A549 treated with AZD9567 at 1 μM for 4 hours (cell line): ENCODE measurements around the gene COL6A3. TPM values are rescaled to one million over a fixed set of nuclear protein-coding genes. Genes with fewer than 3 reads are reported as not detected.

Source experiments
- total RNA-seq: library from RNA; stranded (reverse); fragments of 200-300 nt; extraction: Qiagen RNA extraction; gene quantifications from 5 replicates; pipeline ENCODE4 v1.2.3, GENCODE V29; 2022; ENCODE audit not compliant: insufficient read depth

Gene COL6A3, protein sequence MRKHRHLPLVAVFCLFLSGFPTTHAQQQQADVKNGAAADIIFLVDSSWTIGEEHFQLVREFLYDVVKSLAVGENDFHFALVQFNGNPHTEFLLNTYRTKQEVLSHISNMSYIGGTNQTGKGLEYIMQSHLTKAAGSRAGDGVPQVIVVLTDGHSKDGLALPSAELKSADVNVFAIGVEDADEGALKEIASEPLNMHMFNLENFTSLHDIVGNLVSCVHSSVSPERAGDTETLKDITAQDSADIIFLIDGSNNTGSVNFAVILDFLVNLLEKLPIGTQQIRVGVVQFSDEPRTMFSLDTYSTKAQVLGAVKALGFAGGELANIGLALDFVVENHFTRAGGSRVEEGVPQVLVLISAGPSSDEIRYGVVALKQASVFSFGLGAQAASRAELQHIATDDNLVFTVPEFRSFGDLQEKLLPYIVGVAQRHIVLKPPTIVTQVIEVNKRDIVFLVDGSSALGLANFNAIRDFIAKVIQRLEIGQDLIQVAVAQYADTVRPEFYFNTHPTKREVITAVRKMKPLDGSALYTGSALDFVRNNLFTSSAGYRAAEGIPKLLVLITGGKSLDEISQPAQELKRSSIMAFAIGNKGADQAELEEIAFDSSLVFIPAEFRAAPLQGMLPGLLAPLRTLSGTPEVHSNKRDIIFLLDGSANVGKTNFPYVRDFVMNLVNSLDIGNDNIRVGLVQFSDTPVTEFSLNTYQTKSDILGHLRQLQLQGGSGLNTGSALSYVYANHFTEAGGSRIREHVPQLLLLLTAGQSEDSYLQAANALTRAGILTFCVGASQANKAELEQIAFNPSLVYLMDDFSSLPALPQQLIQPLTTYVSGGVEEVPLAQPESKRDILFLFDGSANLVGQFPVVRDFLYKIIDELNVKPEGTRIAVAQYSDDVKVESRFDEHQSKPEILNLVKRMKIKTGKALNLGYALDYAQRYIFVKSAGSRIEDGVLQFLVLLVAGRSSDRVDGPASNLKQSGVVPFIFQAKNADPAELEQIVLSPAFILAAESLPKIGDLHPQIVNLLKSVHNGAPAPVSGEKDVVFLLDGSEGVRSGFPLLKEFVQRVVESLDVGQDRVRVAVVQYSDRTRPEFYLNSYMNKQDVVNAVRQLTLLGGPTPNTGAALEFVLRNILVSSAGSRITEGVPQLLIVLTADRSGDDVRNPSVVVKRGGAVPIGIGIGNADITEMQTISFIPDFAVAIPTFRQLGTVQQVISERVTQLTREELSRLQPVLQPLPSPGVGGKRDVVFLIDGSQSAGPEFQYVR (N-terminal part only)
- total RNA-seq, result 0.11 to 0.36 TPM (median 0.16 TPM) in 5 replicates

DNA sequence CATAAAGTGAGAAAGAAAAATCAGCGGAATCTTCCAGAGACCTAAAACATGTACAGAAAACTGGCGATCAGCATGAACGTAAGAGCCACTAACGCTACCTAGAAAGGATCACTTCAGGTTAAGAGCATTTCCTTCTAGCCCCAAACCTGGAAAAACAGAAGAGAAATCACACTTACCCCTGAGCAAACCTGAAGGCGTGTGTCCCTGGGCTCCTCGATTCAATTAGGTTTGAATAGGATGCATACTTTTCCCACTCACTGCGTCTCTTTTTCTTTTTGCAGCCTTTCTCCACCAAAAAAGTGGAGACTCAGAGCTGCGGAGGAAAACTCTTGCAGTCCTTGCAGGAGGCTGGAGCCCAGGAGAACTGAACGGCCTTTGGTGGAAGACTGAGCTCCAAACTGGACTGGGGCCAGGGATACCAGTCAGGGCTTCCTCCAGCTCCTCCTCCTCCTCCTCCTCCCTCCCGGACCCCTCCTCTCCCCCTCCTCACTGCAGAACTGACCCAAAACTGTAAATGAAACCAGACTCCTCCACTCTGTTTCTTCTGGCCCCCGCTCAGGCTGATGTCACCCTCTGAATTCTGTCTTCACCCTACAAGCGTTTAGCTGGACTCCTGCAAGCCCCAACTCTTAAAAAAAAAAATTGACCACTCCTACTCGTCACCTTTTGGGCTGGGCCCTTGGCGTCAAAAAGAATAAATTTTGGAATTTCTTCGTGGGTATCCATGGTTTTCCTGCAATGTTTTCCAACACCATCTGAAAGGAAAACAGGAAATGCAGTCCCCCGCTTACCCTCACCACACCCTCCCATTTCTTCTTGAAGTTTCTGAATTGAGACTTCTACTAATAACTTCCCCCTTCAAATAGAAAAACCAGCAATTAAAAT, at the start of gene COL6A3:
Gene COL6A3, minus strand, starts transcription at position 388 of the 885 bp plus-strand sequence. CDS start 17,347 bp downstream, outside the sequence.

Other genes with a start within 250 kb of the COL6A3 start
- gene MLPH, start 73.1 kb upstream of the COL6A3 start, total RNA-seq, result 194 to 333 TPM (median 315 TPM) in 5 replicates
- not detected in 5 replicates for gene PRLH, start 152.4 kb upstream of the COL6A3 start, total RNA-seq
- gene RAB17, start 176.6 kb upstream of the COL6A3 start, total RNA-seq, result 0.21 to 0.45 TPM (median 0.34 TPM) in 4 of 5 replicates, not detected in the other
- 66.7 to 93.4 TPM (median 83.0 TPM) in 5 replicates for gene LRRFIP1, start 213.4 kb upstream of the COL6A3 start, total RNA-seq